Measurements from ENCODE around the gene CD38. TPM values are rescaled to one million over a fixed set of nuclear protein-coding genes. Genes with fewer than 3 reads are reported as not detected.

The CD38 gene
- total RNA-seq = 0.12 and 0.15 TPM in 2 replicates

DNA sequence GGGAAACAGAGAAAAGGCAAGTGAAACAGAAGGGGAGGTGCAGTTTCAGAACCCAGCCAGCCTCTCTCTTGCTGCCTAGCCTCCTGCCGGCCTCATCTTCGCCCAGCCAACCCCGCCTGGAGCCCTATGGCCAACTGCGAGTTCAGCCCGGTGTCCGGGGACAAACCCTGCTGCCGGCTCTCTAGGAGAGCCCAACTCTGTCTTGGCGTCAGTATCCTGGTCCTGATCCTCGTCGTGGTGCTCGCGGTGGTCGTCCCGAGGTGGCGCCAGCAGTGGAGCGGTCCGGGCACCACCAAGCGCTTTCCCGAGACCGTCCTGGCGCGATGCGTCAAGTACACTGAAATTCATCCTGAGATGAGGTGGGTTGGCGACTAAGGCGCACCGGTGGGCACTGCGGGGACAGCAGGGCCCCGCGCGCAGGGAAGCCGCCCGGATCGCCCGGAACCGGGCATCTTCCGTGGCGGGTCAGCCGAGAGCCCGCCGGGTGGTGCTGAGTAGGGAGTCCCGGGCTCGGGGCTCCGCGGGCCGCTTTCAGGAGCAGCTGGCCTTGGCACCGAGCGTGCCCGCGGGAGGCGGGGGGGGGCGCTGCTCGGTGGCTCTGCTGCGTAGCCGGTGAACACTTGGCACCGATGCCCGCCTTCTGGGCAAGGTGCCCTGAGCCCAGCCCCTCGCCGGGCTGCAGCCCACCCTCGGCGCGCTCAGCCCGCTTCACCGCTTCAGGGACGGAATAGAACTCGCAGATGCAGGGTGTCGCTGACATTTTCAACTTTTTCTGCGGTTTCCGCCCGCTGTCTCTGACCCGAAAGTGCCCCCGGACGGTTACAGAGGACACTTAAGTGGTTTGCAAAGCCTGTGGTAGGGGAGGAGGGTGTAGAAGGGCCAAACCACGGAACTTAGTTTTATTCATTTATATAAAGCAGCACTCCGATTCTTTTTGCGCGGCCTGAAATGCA lies at the start of gene CD38:
Gene CD38 (plus strand): TSS at position 40 of the 953 bp plus-strand sequence. CDS start 87 bp downstream, at position 127.

Other genes starting within 250 kb of the CD38 start
- 47.9 and 56.5 TPM in 2 replicates for gene FBXL5, start 123.0 kb upstream of the CD38 start, total RNA-seq
- gene FAM200B, start 96.5 kb upstream of the CD38 start, total RNA-seq = 28.6 and 29.7 TPM in 2 replicates
- 4.9 and 9.5 TPM in 2 replicates for gene BST1, start 75.3 kb upstream of the CD38 start, total RNA-seq
- gene FGFBP1, start 160.4 kb downstream of the CD38 start, total RNA-seq = not detected in 2 replicates
- gene FGFBP2, start 184.8 kb downstream of the CD38 start, total RNA-seq = 0.73 and 1.3 TPM in 2 replicates

Measured in cardiac ventricle fibroblast (primary cell).